CD1c-positive myeloid dendritic cell (primary cell): ENCODE results near the gene PDX1.
A peak's percentile ranks its signal among the peaks of the same experiment; 100 is the strongest.

Source experiments
- DNase-seq: peaks from one replicate; pipeline ENCODE4 v3.0.0-alpha.2; 2016; ENCODE audit errors: extremely low spot score

PDX1 gene

GRCh38 chr13:27922883-27923612 is 3.2 kb downstream of the PDX1 start:
- DNase-seq, result no peak

- no peak for DNase-seq
These were observed 4.2 kb downstream of the PDX1 start for GRCh38 chr13:27923794-27924528.

GRCh38 chr13:27924529-27925141 is 4.8 kb downstream of the PDX1 start:
- DNase-seq, result no peak

- no peak for DNase-seq
These were observed 5.6 kb downstream of the PDX1 start for GRCh38 chr13:27925220-27925991.

GRCh38 chr13:27926644-27927434 is 7.0 kb downstream of the PDX1 start:
- no peak for DNase-seq

GRCh38 chr13:27927444-27928352 is 7.9 kb downstream of the PDX1 start:
- DNase-seq, result no peak

- DNase-seq, result no peak
These were observed 8.6 kb downstream of the PDX1 start for GRCh38 chr13:27928353-27928804.

- DNase-seq, result no peak
These were observed 9.3 kb downstream of the PDX1 start for GRCh38 chr13:27928805-27929753.

GRCh38 chr13:27929868-27930267 is 10.1 kb downstream of the PDX1 start:
- DNase-seq, result no peak

GRCh38 chr13:27933118-27933517 is 13.3 kb downstream of the PDX1 start:
- DNase-seq, result no peak

GRCh38 chr13:27933580-27934328 is 14.0 kb downstream of the PDX1 start:
- no peak for DNase-seq

GRCh38 chr13:27942972-27943371 is 23.2 kb downstream of the PDX1 start:
- DNase-seq, result no peak

- DNase-seq, result no peak
These were observed 33.3 kb downstream of the PDX1 start for GRCh38 chr13:27952876-27953675.

GRCh38 chr13:27953676-27954405 is 34.0 kb downstream of the PDX1 start:
- DNase-seq, result peak; percentile 84

GRCh38 chr13:27954406-27954851 is 34.6 kb downstream of the PDX1 start:
- no peak for DNase-seq

- DNase-seq, result no peak
These were observed 35.3 kb downstream of the PDX1 start for GRCh38 chr13:27955014-27955591.
